HG02981 (cell line): ENCODE data around the gene TLE1.
A peak's percentile ranks its signal among the peaks of the same experiment; 100 is the strongest.

ENCODE experiments used
- ATAC-seq: cut with Tn5 transposase; IDR thresholded peaks from one replicate; pipeline ENCODE4 v1.9.1; 2021; ENCODE audit warnings: mild to moderate bottlenecking, moderate library complexity; ENCODE audit not compliant: unreplicated experiment

TLE1 gene

DNA sequence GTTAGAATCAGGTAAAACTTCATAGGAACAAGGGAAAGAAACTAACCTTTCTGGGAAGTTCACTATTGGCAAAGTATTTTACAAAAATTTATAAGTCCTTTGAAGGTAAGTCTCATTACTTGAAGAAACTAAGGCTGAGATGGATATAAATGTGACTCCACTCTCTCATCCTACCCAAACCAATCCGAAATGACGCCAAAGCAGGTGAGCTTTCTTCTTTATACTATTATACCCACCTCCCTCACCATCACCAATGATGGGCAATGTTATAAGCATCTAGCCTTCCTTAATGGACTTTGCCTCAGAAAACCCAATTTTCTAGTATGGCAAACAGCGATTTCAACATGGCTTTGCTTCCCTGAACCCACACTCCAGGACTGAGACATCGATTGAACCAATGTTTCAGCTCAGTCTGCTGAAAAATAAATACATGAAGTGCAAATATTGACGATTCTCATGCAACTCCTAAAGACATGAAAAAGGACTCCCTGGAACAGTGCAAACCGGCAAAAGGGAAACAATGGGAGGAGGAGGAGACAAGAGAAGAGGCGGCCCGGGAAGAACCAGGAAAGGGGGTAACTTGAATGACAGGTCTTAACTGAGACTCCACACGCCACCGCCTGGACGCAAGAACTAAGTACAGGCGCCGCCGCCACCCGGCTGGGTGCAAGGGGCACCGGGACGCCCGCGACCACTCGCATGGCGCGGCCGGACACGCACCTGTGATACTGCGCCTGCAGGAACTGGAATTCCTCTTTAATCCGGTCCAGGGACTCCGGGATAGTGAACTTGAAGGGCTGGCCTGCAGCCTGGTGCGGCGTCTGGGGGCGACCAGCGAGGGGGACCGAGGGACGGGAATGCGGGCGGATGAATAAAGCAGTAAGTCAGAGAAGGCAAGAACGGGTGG, 2.5 kb downstream of the TLE1 start:
- ATAC-seq = no peak

DNA sequence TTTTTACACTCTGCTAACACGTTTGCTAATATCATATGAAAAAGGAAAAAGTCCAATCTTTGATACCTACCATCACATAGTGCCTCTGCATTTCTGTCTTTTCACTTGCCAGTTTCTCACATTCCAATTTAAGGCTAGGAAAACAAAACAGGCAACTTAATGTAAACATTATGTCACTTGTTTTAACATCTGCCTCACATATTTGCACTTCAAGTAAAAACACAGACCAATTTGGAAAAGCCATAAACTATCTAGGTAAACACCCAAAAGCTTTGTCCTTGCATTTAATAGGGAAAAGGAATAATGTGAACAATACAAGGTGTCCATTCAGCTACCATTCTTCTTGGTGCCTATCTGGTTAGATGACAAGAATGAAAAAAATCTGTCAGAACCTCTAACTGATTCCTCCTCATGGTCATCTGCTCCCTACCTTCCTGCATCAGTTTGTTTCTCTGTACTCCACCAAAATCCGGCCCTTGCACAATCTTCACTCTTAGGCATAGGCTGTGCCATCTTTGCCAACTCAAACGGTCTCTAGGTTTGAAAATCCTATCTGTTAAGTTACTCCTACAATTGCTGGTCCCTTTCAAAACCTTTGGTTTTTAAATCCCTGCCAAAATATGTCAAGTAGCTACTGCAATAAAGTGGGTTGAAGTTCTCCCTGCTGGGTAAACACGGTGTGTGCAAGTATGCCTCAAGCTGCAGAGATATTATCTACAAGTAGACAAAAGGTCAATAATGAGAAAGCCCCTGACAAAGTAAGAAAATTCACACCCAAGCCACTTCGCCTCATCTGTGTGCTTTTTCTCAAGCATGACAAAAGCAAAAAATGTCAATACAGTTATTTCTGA, 3.4 kb downstream of the TLE1 start:
- no peak for ATAC-seq

DNA sequence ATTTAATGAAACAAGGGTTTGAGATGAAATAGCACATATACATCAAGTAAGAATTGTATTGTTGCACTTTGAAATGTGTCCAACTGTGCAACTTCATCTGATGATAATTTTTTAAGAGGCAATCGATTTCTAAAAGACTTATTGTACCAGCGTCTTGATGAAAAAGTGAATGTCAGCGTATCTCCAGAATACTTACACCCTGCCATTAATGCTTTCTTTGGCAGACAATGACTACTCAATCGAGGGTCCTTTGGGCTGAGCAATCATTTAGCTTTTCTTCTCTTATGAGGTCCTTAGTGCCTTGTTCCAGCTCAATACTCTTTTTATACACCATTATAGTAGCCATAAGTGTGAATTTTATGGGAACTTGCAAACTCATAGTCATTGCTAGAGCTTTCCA, 4.7 kb downstream of the TLE1 start:
- no peak for ATAC-seq

DNA sequence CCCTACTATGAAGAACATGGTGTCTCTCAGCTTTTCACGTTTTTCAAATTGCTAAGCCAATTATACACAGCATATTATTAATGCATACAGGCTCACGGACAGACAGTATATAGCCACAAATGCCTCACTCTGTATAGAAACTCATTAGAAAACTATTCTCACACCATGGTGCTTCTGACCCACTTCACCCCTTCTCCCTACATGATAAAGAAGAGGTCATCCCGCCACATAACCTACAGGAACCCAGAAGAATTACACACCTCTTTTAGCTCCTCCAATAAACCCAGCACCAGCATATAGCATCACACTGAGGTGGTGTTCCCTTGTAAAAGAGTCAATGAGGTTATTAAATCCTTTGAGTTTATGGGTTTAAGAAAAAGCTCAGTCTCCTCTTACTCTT, 5.6 kb downstream of the TLE1 start:
- no peak for ATAC-seq

DNA sequence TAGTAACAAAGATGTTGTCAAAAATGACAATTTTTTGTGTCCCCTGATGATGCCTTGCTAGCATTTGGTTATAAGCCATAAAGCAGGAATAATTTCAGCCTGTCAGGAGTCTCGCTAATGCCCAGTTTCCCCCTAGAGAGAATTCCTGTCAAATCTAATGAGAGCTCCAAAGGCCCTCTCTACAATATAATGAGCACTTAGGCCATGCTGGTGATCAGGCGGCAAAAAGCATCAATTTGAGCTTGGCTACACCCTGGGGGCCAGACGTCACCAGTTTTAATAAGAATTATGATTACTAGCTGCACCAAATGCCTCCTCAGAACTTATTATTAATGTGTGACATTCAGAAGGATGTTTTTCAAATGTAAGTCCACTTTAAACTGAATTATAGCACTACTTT, 6.1 kb downstream of the TLE1 start:
- ATAC-seq = no peak

DNA sequence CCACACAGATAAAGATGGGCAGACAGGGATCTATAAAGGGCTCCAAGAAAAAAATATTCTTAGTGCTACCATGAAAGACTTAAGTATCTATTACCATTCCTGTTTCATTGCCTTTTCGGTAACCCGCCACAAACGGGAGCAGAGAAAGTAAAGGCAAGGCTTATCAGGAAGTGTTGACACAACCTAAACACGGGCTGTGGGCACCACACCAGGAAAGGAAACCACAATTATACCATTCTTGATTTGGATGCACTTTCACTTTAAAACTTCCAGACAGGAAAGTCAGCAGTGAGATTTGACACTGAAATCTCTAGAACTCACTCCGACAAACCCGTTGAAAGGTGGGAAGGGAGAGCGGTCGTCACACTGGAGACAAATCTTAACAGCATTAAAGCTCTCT, 6.5 kb downstream of the TLE1 start:
- ATAC-seq = no peak

DNA sequence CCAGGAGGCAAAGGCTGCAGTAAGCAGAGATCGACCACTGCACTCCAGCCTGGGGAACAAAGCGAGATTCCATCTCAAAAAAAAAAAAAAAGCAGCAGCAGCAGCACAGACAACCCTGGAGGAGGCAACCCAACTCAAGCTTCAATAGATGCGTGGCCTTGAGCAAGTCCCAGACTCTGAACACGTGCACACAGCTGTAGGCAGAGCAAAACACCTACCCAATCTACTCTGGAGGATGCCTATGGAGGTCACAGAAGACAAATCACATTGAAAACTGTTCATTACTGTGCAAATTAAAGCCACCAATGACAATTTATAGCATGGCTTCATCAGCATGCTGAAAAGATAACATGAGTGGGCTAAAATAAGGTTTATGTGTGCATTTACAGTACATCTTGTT, 7.2 kb downstream of the TLE1 start:
- no peak for ATAC-seq

DNA sequence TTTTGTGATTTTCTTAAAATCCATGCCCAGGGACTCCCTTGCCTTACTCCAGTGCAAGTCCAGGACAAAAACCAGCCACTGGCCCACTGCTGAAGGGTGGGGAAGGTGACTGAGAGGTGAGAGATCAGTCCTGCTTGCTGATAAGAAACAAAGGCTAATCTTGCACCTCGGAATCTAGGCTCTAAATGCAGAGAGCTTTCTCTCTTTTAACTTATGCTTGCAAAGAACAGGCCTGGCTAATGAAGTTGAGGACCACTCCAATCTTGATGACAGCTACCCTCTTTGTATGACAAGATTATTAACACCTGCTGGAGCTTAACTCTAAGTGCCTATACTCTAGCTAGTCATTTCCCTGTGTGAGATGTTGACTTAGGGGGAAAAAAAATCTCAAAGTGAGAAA, 8.8 kb downstream of the TLE1 start:
- ATAC-seq = no peak

DNA sequence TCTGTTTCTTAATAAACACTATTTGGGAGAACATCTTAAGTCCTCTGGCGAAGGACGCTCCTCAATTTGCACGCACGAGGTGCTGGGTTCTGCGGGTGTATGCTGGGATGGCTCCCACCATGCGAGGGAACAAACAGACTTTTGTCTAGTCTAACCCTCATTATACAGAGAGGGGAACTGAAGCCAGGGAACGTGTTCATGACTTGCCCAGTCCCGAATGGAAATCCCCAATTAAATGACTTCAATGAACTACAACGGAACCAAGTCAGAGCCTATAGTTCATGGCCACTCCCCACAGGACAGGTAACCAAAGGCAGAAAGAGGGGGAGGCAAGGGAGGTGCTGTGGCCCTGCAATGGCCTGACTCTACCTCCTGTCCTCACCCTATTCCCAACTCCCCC, 9.3 kb downstream of the TLE1 start:
- ATAC-seq = no peak

DNA sequence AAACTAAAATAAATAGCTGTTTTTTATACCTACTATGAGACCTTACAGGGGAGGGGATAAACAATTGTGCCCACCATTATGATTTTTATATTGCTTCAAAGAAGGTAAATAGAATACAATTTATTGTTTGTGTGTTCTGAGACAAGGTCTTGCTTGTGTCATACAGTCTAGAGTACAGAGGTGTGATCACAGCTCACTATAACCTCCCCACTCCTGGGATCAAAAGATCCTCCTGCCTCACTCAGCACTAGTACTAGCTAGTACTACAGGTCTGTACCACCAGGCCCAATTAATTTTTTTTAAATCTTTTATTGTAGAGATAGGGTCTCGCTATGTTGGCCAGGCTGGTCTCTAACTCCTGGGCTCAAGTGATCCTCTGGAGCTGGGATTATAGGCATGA, 11.3 kb downstream of the TLE1 start:
- ATAC-seq = no peak

DNA sequence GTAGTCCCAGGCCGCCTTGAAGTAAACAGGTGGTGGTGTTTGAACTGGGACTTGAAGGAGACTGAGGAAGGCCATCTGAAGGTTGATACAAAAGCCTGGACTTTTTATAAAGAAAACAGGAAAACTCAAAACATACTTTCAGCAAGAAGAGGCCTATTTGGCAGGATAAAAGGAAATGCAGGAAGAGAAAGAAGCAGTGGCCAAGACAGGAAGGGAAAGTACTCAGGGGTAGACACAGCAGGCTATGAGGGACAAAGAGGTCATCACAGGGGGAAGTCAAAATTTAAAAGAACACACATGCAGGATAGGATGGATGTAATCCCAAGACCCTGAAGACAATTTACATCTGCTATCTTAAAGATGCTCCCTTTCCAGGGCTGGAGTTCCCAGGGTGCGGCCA, 13.0 kb downstream of the TLE1 start:
- no peak for ATAC-seq

DNA sequence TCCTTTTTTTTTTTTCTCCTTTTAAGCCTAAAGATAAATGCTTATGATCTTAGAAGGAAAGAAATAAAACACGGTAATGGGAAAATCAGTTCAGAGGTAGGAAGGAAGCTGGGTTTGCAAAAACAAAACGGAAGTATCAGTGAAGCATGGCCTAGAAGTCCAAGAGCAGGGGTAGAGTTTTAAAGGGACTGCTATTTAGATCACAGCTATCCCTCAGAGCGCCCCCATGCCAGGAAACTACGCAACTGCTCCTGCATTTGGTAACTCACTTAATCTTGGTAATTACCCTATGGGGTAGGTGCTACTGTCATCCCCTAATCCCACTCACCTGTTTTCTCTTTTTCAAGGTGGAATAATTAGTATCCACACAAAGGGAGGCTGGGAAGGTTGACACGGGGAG, 16.0 kb downstream of the TLE1 start:
- no peak for ATAC-seq

DNA sequence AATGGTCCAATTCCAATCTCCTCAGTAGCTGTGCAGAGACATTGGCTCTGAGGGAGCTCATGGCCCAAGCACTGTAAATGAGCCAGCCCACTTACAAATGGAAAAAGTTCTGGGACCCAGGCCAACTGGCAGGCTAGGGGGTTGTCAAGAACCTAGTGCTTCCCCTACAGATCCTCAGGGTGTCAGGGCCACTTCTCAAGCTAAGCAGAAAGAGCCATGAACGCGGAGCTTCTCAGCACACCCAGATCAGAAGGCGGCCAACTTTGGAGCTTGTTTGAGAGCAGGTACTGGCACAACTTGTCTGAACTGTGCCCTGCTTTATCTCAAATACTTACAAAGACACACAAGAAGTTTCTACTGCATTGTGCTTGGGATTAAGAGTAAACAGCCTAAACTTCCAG, 17.5 kb downstream of the TLE1 start:
- no peak for ATAC-seq

DNA sequence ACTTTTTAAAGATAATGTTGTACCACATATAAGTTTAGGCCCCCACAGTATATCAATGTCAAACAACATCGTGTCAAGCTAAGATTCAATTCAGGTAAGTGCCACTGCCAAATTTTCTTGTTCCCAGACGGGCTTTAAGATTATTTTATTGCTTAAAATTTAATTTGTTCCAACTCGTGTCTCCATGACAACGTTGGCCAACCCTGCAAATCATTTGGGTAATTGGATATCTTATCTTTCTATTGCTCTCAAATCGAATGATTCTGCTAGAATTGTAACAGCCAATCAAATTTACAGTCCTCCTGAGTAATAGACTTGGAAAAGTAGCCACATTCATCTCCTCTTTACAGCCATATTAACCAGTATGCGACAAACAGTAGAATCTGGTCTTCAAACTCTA, 19.5 kb downstream of the TLE1 start:
- ATAC-seq = no peak

DNA sequence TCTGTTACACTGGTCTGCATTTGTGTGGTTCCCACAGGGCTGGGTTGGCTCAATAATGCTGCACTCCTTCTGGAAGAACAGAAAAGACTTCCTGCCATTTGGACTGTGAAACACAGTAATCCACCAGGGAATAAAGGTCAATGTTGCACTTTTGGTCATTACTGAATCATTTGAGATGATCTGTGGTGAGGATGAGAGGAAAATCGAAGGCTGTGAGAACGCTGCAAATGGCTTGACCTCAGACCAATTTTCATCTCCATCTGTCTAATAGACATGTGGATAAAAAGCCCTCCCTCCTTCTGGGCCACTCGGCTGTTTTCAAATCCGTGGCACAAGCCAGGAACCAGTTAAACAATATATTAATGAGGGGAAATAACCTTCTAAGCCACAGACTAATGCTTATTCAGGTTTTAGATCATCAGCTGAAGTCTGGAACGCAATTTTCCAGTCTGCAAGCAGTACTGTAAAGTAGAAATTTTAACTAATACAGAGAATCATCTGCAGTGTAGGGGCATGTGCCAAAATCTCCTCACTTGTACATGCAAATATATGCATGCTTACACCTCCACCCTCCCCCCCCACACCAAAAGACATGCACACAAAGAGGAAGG, 20.2 kb downstream of the TLE1 start:
- no peak for ATAC-seq

DNA sequence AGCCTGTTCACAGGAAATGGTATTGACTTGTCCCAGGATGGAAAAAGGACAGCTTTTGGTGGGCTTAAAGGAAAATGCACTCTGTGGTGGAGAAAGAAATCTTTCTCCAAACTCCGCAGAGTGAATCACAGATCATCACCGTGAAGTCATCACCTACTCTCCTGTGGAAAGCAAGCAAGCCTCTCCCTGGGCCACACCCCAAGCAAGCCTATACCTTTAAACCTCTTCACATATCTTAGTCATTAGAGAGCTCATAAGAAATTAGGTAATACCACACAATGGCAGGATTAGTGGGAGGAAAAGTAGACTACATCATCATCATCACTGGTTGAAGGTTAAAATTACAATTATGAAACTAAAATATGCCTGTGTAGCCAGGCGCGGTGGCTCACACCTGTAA, 23.2 kb downstream of the TLE1 start:
- ATAC-seq = no peak

DNA sequence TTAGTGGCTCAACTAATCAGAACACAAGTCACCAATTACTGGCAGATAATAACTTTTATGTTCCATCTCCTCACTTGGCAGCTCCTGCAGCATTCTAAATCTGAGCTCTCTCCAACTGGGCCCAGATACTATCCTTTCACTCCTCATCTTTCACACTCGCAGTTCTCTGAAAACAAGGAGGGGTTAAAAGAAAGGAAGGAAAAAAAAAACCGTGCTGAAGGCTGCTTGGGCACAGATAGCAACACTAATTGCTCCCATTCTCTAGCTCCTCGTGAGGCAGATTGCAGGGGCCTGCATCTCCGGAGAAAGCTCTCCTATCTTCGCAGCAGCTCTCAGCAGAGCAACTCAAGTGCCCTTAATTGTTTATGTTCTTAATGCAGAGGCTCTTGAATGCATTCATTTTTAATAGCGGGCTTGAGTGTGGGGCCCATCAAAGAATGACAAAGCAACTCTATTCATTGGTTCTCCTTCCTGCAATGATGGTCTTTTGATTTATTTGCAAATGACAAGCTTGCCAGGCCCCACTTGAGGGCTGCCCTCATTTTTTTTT, 23.9 kb downstream of the TLE1 start:
- no peak for ATAC-seq

DNA sequence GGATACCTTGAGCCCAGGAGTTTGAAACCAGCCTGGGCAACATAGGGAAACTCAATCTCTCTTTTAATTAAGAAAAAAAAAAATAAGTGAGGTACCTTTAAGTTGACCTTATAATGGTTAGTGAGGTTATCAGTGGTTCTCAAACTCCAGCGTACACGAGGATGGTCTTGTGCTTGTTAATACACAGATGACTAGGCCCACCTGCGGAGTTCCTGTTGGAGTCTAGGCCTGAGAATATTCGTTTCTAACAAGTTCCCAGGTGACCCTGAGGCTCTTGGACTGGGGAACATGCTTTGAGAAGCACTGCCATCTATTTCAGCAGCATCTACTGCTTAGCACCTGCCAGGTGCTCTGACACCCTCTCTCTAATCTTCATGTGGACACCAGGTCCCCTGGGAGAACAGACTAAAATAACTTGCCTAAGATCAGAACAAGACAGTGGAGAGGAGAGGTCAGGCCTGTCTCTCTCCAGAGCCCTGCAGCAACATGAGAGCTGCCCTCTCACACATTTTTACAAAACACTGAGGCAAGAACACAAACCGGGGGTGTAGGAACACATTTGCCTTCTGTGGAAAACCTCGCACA, 24.6 kb downstream of the TLE1 start:
- ATAC-seq = no peak

DNA sequence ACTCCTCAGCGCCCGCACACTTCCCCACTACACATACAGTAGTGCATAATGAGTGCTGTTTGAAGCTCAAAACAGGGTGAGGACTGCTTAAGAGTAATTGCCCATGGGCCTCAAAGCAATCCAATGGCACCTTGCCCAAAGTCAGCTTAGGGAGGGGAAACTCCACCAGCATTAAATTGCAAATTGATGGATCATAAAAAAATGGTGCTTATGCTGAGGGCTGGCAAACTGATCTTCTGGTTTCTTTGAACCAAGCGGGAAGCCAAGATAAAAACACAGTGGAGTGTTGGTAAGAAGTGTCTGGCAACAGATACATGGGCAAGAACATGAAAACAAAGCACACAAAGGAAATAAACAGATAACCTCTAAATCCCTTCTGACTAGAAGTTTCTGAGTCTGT, 28.0 kb downstream of the TLE1 start:
- no peak for ATAC-seq

DNA sequence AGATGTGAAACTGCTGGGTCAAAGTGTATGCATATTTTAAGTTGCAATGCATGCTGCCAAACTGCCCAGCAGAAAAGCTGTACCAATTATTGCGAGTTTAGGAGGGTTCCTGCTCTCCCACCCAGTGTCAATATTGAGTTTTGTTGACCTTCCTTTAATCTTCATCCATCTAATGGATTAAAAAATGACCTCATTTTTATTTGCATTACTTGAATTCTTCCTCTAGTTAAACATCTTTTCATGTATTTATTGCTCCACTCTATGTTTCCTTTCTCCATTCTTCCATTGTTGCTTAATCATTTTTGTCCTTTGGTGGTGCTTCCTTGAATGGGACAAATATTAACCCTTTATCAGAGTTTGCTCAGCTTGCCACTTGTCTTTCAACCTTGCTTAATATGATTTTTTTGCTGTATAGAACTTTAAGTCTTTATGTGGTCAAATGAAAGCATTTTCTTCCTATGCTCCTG, 32.4 kb downstream of the TLE1 start:
- no peak for ATAC-seq

DNA sequence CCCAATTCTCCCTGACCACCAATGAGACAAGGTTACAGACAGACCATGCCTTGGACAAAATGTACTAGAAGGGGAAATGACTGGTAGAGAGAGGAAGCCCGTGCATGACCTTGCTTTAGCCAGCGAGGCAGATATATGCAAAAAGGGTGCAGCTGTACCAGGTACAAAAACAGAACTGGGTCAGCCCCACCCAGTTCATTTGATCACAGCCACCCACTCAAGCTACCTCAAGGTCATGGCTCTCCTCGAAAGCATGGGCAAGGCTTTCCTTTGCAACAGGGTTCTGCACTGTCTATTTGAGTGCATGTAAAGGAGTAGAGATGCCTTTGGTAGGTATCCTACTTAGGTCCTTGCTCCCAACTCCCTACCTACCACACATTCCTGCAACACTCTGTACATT, 33.3 kb downstream of the TLE1 start:
- peak; percentile 64 for ATAC-seq
